Choroid plexus epithelial cell (primary cell): ENCODE measurements around the gene TGFA.

Experiments used
- DNase-seq: peaks from one replicate; pipeline ENCODE4 v3.0.0-alpha.2; 2010; ENCODE audit warnings: low read depth
- H3K4me3 ChIP-seq: 2 replicates; pipeline ENCODE4 v1.5.1; 2011; ENCODE audit warnings: low read depth, mild to moderate bottlenecking, control low read depth, low read length, moderate library complexity
- CTCF ChIP-seq: conservative IDR thresholded peaks from 2 replicates; pipeline ENCODE4 v1.5.1; 2011; ENCODE audit warnings: low read depth, mild to moderate bottlenecking, control low read depth, inconsistent platforms, low read length, moderate library complexity

Gene TGFA

GRCh38 chr2:70425682-70426301 lies 127.8 kb downstream of the TGFA start:
- H3K4me3 ChIP-seq = no peak overlapping the region
- no peak for DNase-seq
- no peak for TF ChIP-seq CTCF

DNA sequence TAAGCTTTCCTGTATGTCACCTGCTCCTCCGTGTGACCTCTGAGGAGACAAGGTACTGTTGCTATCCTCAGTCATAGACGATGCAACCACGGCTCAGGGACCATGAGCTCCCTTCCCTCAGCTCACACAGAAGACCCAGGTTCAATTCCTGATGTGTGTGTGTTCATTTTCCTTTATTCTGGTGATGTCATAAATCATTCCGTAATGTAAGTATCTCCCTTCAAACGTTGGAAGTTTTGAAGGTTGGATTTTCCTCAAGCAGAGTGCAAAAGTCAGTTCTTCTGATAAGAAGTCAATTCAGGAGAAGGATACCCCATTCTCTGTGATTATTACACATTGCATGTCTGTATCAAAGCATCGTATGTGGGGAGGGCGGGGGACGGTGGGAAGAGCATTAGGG lies 132.9 kb downstream of the TGFA start:
- no peak for DNase-seq
- no peak overlapping the region for H3K4me3 ChIP-seq
- TF ChIP-seq CTCF = no peak

DNA sequence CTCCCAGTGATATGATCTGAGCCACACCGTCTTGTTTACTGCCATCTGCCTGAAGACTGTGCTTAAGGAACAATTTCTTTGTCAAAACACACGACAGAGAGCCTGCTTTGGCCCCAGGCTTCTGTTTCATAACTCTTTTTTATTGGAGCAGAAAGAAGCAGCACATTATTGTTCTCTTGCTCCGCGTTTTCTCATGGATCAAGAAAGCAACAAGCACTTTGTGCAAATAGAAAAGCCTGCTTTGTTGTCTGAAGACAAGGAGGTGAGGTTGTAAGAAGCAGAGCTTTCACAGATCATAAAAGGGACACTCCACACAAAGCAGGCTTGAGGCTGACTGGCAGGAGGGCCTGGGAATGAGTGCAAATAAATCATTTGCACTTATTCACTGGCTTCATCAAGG lies 133.5 kb downstream of the TGFA start:
- H3K4me3 ChIP-seq = no peak overlapping the region
- no peak for DNase-seq
- no peak for TF ChIP-seq CTCF

DNA sequence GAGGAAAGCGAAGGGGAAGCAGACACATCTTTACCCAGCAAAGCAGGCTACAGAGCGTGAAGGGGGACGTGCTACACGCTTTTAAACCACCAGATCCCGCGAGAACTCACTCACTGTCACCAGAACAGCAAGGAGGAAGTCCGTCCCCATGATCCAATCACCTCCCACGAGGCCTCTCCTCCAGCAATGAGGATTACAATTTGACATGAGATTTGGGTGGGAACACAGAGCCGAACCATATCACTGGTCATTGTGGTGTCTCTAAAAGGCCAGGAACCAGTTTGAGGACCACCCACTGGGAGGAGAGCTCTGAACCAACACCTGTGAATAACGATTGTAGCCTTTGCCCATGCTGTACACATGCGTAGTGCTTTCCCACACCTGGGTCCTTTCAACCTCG lies 135.1 kb downstream of the TGFA start:
- no peak for TF ChIP-seq CTCF
- no peak overlapping the region for H3K4me3 ChIP-seq
- no peak for DNase-seq

- no peak for TF ChIP-seq CTCF
- DNase-seq = no peak
- no peak overlapping the region for H3K4me3 ChIP-seq
Measured at GRCh38 chr2:70417011-70417410, 136.6 kb downstream of the TGFA start.

- DNase-seq = peak; percentile 4
- no peak overlapping the region for H3K4me3 ChIP-seq
- no peak for TF ChIP-seq CTCF
Measured at GRCh38 chr2:70412294-70413070, 141.1 kb downstream of the TGFA start.
